MM.1S (cell line): ENCODE measurements around the gene DNAJC5.
"Not testable (repeated sequence)": the region's sequence is repeated elsewhere in the genome, so short reads cannot be mapped to it uniquely, and the experiment has no call there.

Experiments used
- DNase-seq: peaks from one replicate; pipeline ENCODE4 v3.0.0-alpha.2; 2015
- H2AFZ ChIP-seq: fragments of 300-600 bp; sonication (generic); 2 replicates; pipeline ENCODE4 v1.6.0; 2016; ENCODE audit warnings: antibody characterized with exemption, low read length
- H3F3A ChIP-seq: fragments of 300-600 bp; sonication (generic); 2 replicates; pipeline ENCODE4 v1.6.1; 2016; ENCODE audit warnings: mild to moderate bottlenecking, antibody characterized with exemption, low read length, moderate library complexity, mixed read lengths; ENCODE audit not compliant: insufficient read depth
- H3K27ac ChIP-seq: fragments of 300-600 bp; sonication (generic); 2 replicates; pipeline ENCODE4 v1.5.1; 2016; ENCODE audit warnings: mild to moderate bottlenecking, low read length
- H3K27me3 ChIP-seq: fragments of 300-600 bp; sonication (generic); replicated peaks from 2 replicates; pipeline ENCODE4 v1.6.0; 2016; ENCODE audit warnings: low read length; ENCODE audit not compliant: insufficient read depth
- H3K36me3 ChIP-seq: fragments of 300-600 bp; sonication (generic); replicated peaks from 2 replicates; pipeline ENCODE4 v1.6.1; 2016; ENCODE audit warnings: mild to moderate bottlenecking, low read length, mixed read lengths; ENCODE audit not compliant: insufficient read depth
- H3K4me1 ChIP-seq: fragments of 300-600 bp; sonication (generic); 2 replicates; pipeline ENCODE4 v1.6.1; 2016; ENCODE audit warnings: low read length, mixed read lengths
- H3K4me2 ChIP-seq: fragments of 300-600 bp; sonication (generic); 2 replicates; pipeline ENCODE4 v1.6.0; 2016; ENCODE audit warnings: low read depth, low read length
- H3K4me3 ChIP-seq: fragments of 300-600 bp; sonication (generic); 2 replicates; pipeline ENCODE4 v1.5.1; 2016; ENCODE audit warnings: low read length, mixed read lengths
- H3K79me2 ChIP-seq: fragments of 300-600 bp; sonication (generic); 2 replicates; pipeline ENCODE4 v1.6.1; 2016; ENCODE audit warnings: mixed run types, low read length, mixed read lengths
- H3K9ac ChIP-seq: fragments of 300-600 bp; sonication (generic); 2 replicates; pipeline ENCODE4 v1.6.1; 2016; ENCODE audit warnings: low read length, mixed read lengths
- H3K9me2 ChIP-seq: fragments of 300-600 bp; sonication (generic); replicated peaks from 2 replicates; pipeline ENCODE4 v1.6.1; 2016; ENCODE audit warnings: mild to moderate bottlenecking, low read length, mixed read lengths; ENCODE audit not compliant: insufficient read depth
- H3K9me3 ChIP-seq: fragments of 300-600 bp; sonication (generic); replicated peaks from 2 replicates; pipeline ENCODE4 v1.6.1; 2016; ENCODE audit warnings: mild to moderate bottlenecking, low read length, mixed read lengths; ENCODE audit not compliant: insufficient read depth
- H4K20me1 ChIP-seq: fragments of 300-600 bp; sonication (generic); 2 replicates; pipeline ENCODE4 v1.6.1; 2016; ENCODE audit warnings: mild to moderate bottlenecking, low read length, moderate library complexity, mixed read lengths; ENCODE audit not compliant: insufficient read depth
- EZH2 ChIP-seq: fragments of 300-600 bp; sonication (generic); optimal IDR thresholded peaks from 2 replicates; pipeline ENCODE3; 2017; ENCODE audit warnings: low read depth, mild to moderate bottlenecking, antibody characterized with exemption, low read length, mixed read lengths
- EZH2phosphoT487 ChIP-seq: fragments of 300-600 bp; sonication (generic); IDR thresholded peaks from 2 replicates; pipeline ENCODE4 v1.6.1; 2018; ENCODE audit warnings: antibody characterized with exemption, low read length
- TF ChIP-seq, protein P1 (sequence below): fragments of 300-600 bp; sonication (generic); IDR thresholded peaks from 2 replicates; pipeline ENCODE4 v1.5.1; 2016; ENCODE audit warnings: antibody characterized with exemption, low read length, mixed read lengths

Gene DNAJC5

DNA sequence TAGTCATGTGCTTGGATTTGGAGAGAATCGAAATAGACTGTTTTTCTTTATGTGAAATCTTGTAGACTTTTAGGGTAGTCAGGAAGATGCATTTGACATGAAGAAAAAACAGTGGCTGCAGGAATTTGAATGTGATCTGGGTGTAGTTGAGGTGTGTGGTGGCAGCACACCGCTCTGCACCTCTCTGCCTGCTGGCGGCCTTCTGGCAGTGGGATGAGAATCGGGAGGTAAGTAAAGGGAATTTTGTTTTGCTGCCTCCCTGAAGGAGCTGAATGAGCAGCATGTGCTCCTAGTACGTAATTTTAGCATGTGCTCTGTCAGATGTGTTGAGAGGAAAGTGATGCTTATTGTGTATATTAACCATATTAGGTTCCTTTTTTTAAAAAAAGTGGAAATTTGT, 26.7 kb upstream of the DNAJC5 start:
- Histone ChIP-seq H3F3A (peaks cover 19% of the 10 kb centered on the region; the same call in 1 of the 2 replicates), H3K79me2 (peaks cover 53% of the 10 kb centered on the region), H3K4me2 (no peak overlapping the region), H3K27me3 (no peaks in the 10 kb centered on the region), H3K9me2 (no peaks in the 10 kb centered on the region), H3K9me3 (no peaks in the 10 kb centered on the region), H3K4me1 (peaks cover 7% of the 10 kb centered on the region), H3K4me3 (no peak overlapping the region), H3K9ac (no peak overlapping the region), H3K27ac (no peak overlapping the region), H4K20me1 (no peaks in the 10 kb centered on the region), H3K36me3 (0 out of 2 replicates have a peak, but pooled peaks cover 2% of the 10 kb centered on the region), H2AFZ (no peak overlapping the region)
- TF ChIP-seq EZH2phosphoT487 (no peak), EZH2 (no peak)
- TF ChIP-seq, protein P1, sequence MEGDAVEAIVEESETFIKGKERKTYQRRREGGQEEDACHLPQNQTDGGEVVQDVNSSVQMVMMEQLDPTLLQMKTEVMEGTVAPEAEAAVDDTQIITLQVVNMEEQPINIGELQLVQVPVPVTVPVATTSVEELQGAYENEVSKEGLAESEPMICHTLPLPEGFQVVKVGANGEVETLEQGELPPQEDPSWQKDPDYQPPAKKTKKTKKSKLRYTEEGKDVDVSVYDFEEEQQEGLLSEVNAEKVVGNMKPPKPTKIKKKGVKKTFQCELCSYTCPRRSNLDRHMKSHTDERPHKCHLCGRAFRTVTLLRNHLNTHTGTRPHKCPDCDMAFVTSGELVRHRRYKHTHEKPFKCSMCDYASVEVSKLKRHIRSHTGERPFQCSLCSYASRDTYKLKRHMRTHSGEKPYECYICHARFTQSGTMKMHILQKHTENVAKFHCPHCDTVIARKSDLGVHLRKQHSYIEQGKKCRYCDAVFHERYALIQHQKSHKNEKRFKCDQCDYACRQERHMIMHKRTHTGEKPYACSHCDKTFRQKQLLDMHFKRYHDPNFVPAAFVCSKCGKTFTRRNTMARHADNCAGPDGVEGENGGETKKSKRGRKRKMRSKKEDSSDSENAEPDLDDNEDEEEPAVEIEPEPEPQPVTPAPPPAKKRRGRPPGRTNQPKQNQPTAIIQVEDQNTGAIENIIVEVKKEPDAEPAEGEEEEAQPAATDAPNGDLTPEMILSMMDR = no peak
- no peak for DNase-seq

DNA sequence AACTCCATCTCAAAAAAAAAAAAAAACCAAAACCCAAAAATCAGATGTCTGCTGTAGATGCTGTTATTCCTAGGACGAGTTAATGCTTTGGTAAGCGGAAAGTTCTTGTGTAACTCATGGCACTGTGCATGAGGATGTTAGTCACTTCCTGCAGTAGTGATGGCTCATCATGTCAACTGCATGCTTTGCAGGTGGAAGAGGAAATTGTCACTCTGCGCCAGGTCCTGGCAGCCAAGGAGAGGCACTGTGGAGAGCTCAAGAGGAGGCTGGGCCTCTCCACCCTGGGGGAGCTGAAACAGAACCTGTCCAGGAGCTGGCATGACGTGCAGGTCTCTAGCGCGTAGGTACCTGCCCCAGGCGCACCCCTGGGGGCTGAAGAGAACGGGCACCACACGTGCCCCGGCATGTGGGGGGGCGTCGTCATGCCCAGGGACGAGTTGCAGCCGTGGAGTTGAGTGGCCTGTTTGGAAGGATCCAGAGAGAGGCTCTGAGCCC, 21.4 kb upstream of the DNAJC5 start:
- Histone ChIP-seq H3K9me3 (no peaks in the 10 kb centered on the region), H3K9me2 (no peaks in the 10 kb centered on the region), H2AFZ (no peak overlapping the region), H3K79me2 (peaks cover 29% of the 10 kb centered on the region), H3K36me3 (0 out of 2 replicates have a peak, but pooled peaks cover 2% of the 10 kb centered on the region), H3F3A (no peaks in the 10 kb centered on the region), H3K27me3 (no peaks in the 10 kb centered on the region), H3K27ac (no peak overlapping the region), H4K20me1 (no peaks in the 10 kb centered on the region), H3K4me2 (no peak overlapping the region), H3K4me3 (no peak overlapping the region), H3K4me1 (no peaks in the 10 kb centered on the region), H3K9ac (no peak overlapping the region)
- no peak for DNase-seq
- TF ChIP-seq EZH2phosphoT487 (no peak), EZH2 (no peak)
- TF ChIP-seq, protein P1 = no peak

DNA sequence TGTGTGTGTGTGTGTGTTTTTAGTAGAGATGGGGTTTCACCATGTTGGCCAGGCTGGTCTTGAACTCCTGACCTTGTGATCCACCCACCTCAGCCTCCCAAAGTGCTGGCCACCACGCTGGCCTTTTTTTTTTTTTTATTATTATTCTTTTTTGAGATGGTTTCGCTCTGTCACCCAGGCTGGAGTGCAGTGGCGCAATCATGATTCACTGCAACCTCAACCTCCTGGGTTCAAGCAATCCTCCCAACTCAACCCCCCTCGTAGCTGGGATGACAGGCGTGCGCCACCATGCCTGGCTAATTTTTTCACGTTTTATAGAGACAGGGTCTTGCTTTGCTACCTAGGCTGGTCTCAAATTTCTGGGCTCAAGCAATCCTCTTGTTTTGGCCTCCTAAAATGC, 20.7 kb upstream of the DNAJC5 start:
- not testable (repeated sequence) for H3K4me2 ChIP-seq, H3K27me3 ChIP-seq, H3K36me3 ChIP-seq, H2AFZ ChIP-seq, H4K20me1 ChIP-seq, H3K9me3 ChIP-seq, DNase-seq, H3F3A ChIP-seq, H3K27ac ChIP-seq, H3K4me1 ChIP-seq, H3K4me3 ChIP-seq, H3K9ac ChIP-seq, H3K9me2 ChIP-seq
- H3K79me2 ChIP-seq = peaks cover 22% of the 10 kb centered on the region

DNA sequence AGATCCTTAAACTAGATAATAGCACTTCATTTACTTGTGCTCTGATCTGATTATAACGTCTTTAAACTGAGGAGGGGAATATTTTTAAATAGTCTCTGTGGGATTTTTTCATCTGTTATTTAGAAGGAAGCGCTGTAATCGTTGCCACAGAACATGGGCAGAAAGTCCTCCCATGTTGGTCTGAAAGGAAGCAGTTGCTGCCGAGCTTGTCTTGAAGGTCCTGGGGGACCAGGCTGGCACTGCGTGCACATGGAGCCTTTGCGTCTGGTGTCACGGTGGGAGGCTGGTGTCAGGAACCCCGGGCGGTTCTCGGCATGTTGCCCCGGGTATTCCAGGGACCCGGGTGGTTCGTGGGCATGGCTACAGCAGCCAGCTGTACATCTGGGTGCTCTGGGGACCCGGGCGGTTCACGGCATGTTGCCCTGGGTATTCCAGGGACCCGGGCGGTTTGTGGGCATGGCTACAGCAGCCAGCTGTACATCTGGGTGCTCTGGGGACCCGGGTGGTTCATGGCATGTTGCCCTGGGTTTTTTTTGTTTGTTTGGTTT, 18.4 kb upstream of the DNAJC5 start:
- Histone ChIP-seq H3K4me2 (no peak overlapping the region), H3K4me1 (no peaks in the 10 kb centered on the region), H3F3A (no peaks in the 10 kb centered on the region), H3K9me2 (no peaks in the 10 kb centered on the region), H3K4me3 (no peak overlapping the region), H3K27ac (no peak overlapping the region), H4K20me1 (no peaks in the 10 kb centered on the region), H2AFZ (no peak overlapping the region), H3K9ac (no peak overlapping the region), H3K79me2 (peaks cover 15% of the 10 kb centered on the region), H3K9me3 (no peaks in the 10 kb centered on the region), H3K27me3 (no peaks in the 10 kb centered on the region), H3K36me3 (no peaks in the 10 kb centered on the region)
- no peak for DNase-seq
- no peak for TF ChIP-seq EZH2
- TF ChIP-seq, protein P1 = no peak
- TF ChIP-seq EZH2phosphoT487 = no peak
